ENCODE data around the gene SLC40A1. TPM values are rescaled to one million over a fixed set of nuclear protein-coding genes. Genes with fewer than 3 reads are reported as not detected.

SLC40A1 gene
- total and polyA plus RNA-seq, 2 of the 13 experiments (the other 11 are each of a cell fraction or from before 2014, with no cell fraction given): 10.6 to 24.9 TPM

DNA sequence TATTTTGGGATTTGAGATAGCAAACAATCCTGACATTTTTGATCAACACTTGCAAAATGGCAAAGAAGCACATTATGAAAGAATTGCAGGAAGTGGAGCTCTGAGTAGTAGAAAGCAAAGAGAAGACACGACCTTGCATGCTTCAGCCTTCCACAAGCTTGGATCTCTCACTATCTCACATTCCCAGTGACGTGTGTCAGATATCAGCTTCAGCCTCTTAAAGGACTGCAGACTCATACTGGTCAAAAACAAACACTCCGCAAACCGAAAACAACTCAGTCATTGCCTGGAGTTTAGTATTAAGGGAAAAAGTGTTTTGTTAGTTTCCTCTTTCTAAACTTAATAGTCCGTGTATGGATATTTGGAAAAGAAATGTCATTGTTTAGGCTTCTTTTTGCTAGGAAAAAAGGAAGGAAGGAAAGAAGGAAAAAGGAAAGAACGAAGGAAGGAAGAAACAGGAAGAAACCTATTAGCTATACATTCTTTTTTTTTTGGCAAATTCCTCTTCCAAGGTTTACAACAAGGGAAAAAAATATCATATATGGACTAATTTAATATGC, 32.6 kb upstream of the SLC40A1 start (continued):
- TF ChIP-seq, protein P1, sequence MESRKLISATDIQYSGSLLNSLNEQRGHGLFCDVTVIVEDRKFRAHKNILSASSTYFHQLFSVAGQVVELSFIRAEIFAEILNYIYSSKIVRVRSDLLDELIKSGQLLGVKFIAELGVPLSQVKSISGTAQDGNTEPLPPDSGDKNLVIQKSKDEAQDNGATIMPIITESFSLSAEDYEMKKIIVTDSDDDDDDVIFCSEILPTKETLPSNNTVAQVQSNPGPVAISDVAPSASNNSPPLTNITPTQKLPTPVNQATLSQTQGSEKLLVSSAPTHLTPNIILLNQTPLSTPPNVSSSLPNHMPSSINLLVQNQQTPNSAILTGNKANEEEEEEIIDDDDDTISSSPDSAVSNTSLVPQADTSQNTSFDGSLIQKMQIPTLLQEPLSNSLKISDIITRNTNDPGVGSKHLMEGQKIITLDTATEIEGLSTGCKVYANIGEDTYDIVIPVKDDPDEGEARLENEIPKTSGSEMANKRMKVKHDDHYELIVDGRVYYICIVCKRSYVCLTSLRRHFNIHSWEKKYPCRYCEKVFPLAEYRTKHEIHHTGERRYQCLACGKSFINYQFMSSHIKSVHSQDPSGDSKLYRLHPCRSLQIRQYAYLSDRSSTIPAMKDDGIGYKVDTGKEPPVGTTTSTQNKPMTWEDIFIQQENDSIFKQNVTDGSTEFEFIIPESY (CRISPR knock-in tag; IDR thresholded peaks at IDR 0.05): no peak
- TF ChIP-seq SP1 (IDR thresholded peaks at IDR 0.05): no peak
- TF ChIP-seq SP1 (CRISPR knock-in tag; IDR thresholded peaks at IDR 0.05): no peak
- TF ChIP-seq TP53 (CRISPR knock-in tag; conservative IDR thresholded peaks at IDR 0.05): no peak
- TF ChIP-seq, protein P2, sequence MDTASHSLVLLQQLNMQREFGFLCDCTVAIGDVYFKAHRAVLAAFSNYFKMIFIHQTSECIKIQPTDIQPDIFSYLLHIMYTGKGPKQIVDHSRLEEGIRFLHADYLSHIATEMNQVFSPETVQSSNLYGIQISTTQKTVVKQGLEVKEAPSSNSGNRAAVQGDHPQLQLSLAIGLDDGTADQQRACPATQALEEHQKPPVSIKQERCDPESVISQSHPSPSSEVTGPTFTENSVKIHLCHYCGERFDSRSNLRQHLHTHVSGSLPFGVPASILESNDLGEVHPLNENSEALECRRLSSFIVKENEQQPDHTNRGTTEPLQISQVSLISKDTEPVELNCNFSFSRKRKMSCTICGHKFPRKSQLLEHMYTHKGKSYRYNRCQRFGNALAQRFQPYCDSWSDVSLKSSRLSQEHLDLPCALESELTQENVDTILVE (CRISPR knock-in tag; IDR thresholded peaks at IDR 0.05): no peak
- no peak for TF ChIP-seq ATF2 (CRISPR knock-in tag; IDR thresholded peaks at IDR 0.05)
- TF ChIP-seq ATF7 (IDR thresholded peaks at IDR 0.05): no peak
- no peak for TF ChIP-seq ATF7 (CRISPR knock-in tag; IDR thresholded peaks at IDR 0.05)
- no peak for TF ChIP-seq SMAD9 (CRISPR knock-in tag; IDR thresholded peaks at IDR 0.05)
- TF ChIP-seq, protein P3, sequence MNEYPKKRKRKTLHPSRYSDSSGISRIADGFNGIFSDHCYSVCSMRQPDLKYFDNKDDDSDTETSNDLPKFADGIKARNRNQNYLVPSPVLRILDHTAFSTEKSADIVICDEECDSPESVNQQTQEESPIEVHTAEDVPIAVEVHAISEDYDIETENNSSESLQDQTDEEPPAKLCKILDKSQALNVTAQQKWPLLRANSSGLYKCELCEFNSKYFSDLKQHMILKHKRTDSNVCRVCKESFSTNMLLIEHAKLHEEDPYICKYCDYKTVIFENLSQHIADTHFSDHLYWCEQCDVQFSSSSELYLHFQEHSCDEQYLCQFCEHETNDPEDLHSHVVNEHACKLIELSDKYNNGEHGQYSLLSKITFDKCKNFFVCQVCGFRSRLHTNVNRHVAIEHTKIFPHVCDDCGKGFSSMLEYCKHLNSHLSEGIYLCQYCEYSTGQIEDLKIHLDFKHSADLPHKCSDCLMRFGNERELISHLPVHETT (CRISPR knock-in tag; conservative IDR thresholded peaks at IDR 0.05): no peak
- no peak for TF ChIP-seq ATF6 (CRISPR knock-in tag; conservative IDR thresholded peaks at IDR 0.05)
- TF ChIP-seq, protein P4, sequence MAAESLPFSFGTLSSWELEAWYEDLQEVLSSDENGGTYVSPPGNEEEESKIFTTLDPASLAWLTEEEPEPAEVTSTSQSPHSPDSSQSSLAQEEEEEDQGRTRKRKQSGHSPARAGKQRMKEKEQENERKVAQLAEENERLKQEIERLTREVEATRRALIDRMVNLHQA (CRISPR knock-in tag; IDR thresholded peaks at IDR 0.05): no peak
- TF ChIP-seq TAF1 (CRISPR knock-in tag; IDR thresholded peaks at IDR 0.05): no peak
- no peak for TF ChIP-seq ZNF3 (CRISPR knock-in tag; IDR thresholded peaks at IDR 0.05)
- no peak for TF ChIP-seq ZNF234 (CRISPR knock-in tag; conservative IDR thresholded peaks at IDR 0.05)
- peak; percentile 26; the same call in 1 of the 2 replicates for TF ChIP-seq ZNF335 (CRISPR knock-in tag; IDR thresholded peaks at IDR 0.05)
- no peak for TF ChIP-seq EZH2 (conservative IDR thresholded peaks at IDR 0.05; ENCODE audit: low read depth, low read length)
- TF ChIP-seq NFYC (CRISPR knock-in tag; IDR thresholded peaks at IDR 0.05): no peak
- TF ChIP-seq ZMAT3 (CRISPR knock-in tag; conservative IDR thresholded peaks at IDR 0.05): no peak
- TF ChIP-seq, protein P5, sequence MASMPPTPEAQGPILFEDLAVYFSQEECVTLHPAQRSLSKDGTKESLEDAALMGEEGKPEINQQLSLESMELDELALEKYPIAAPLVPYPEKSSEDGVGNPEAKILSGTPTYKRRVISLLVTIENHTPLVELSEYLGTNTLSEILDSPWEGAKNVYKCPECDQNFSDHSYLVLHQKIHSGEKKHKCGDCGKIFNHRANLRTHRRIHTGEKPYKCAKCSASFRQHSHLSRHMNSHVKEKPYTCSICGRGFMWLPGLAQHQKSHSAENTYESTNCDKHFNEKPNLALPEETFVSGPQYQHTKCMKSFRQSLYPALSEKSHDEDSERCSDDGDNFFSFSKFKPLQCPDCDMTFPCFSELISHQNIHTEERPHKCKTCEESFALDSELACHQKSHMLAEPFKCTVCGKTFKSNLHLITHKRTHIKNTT (CRISPR knock-in tag; IDR thresholded peaks at IDR 0.05): no peak
- TF ChIP-seq NR2F2 (IDR thresholded peaks at IDR 0.05; ENCODE audit: borderline replicate concordance, low read depth): no peak
- TF ChIP-seq TFAP4 (IDR thresholded peaks at IDR 0.05; ENCODE audit: borderline replicate concordance, low read depth): no peak
